Vagina (tissue), 2 donors: ENCODE measurements around the gene IPMK. TPM values are rescaled to one million over a fixed set of nuclear protein-coding genes. Genes with fewer than 3 reads are reported as not detected.

ENCODE experiments used
- DNase-seq, 2 donors: peaks; one replicate each; pipeline ENCODE4 v3.0.0-alpha.2; 2017; ENCODE audit errors: extremely low spot score in 2 of 2
- H3K27ac ChIP-seq: fragments of 200-600 bp; sonication (generic); one replicate; pipeline ENCODE4 v1.5.1; 2019
- H3K27me3 ChIP-seq: fragments of 200-600 bp; sonication (generic); one replicate; pipeline ENCODE4 v1.5.1; 2019
- H3K36me3 ChIP-seq, 2 donors: fragments of 200-600 bp; sonication (generic); one replicate each; pipeline ENCODE4 v1.5.1; 2017 to 2019
- H3K4me1 ChIP-seq: fragments of 200-600 bp; sonication (generic); one replicate; pipeline ENCODE4 v1.5.1; 2019
- H3K4me3 ChIP-seq, 2 donors: fragments of 200-600 bp; sonication (generic); 1 replicate in 1 of 2; 2 replicates in 1 of 2; pipeline ENCODE4 v1.5.1; 2016 to 2019
- H3K9me3 ChIP-seq: fragments of 200-600 bp; sonication (generic); one replicate; pipeline ENCODE4 v1.5.1; 2019
- POLR2A ChIP-seq, 2 donors: fragments of 450-650 bp; IDR thresholded peaks; one replicate each; pipeline ENCODE4 v1.6.1; 2017; ENCODE audit warnings: antibody characterized with exemption in 2 of 2, mild to moderate bottlenecking in 2 of 2, moderate library complexity in 2 of 2
- POLR2AphosphoS5 ChIP-seq, 2 donors: sonication (generic); formaldehyde crosslinking; IDR thresholded peaks; one replicate each; pipeline ENCODE4 v1.9.0; 2017; ENCODE audit warnings: antibody characterized with exemption in 2 of 2, mild to moderate bottlenecking in 2 of 2, low read depth in 1 of 2; ENCODE audit not compliant: insufficient read depth in 1 of 2
- intact Hi-C: fragments of 100-400 bp; cut with DNase I; formaldehyde crosslinking; loops from one replicate; pipeline ENCODE4 v1.15.1; 2023
- total RNA-seq: library from RNA; depleted of rRNA; stranded (reverse); fragments of >200 nt; gene quantifications from one replicate; pipeline ENCODE4 v1.2.3, GENCODE V29; 2016
- TF ChIP-seq, protein P1 (sequence below), 3 experiments: fragments of 450-650 bp in 2 of 3; fragments of 200-600 bp in 1 of 3; sonication (generic) in 1 of 3; IDR thresholded peaks; one replicate each; pipeline ENCODE4 v1.5.1; 2017 to 2019; ENCODE audit warnings: antibody characterized with exemption in 3 of 3, mild to moderate bottlenecking in 2 of 3, moderate library complexity in 2 of 3

IPMK gene
- total RNA-seq, 1 donor from 2014 or later: 6.1 TPM

DNA sequence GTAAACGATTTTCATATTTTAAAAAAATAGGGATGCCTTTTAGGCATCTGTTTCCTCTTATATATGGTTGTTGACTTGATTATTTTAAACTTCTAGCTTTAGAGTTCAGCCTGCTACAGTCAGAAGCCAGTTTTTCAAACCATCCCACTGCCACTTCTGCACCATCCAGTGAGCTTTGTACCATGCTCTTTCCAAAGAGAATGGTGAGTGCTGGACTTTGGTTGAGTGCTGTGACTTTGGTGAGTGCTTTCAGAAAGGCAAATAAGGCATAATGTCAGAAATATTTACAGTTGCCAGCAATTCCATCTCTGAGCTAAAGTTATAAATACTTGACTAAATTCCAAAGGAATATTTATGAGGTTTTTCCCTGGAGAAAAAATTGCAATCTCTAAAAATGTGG, 117.4 kb downstream of the IPMK start:
- TF ChIP-seq POLR2AphosphoS5 (IDR thresholded peaks at IDR 0.05; ENCODE audit: insufficient read depth in 1 of 2, low read depth in 1 of 2): no peak
- intact Hi-C loops: no loop called here
- no peak for DNase-seq
- Histone ChIP-seq H3K4me1 (no peaks in the 10 kb centered on the region), H3K27me3 (no peaks in the 10 kb centered on the region), H3K36me3 (no peaks in the 10 kb centered on the region), H3K4me3 (no peak overlapping the region), H3K27ac (no peak overlapping the region), H3K9me3 (no peaks in the 10 kb centered on the region)

DNA sequence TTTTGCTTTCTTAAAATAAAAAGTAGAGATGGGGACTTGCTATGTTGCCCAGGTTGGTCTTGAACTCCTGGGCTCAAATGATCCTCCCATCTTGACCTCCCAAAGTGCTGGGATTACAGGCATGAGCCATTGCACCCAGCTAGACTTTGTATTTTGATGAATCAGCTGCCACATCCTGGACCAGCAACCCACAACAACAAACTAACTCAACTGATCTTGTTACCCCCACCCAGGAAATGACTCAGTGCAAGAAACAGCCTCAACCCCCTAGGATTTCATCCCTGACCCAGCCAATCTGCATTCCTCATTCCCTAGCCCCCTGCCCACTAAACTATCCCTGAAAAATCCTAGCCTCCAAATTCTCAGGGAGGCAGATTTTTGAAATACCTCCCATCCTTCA, 123.8 kb downstream of the IPMK start:
- no peak for DNase-seq
- intact Hi-C loops: no loop called here
- no peak overlapping the region for H3K4me3 ChIP-seq
- H3K27me3 ChIP-seq: no peaks in the 10 kb centered on the region
- no peaks in the 10 kb centered on the region for H3K36me3 ChIP-seq
- no peaks in the 10 kb centered on the region for H3K4me1 ChIP-seq
- H3K27ac ChIP-seq: no peak overlapping the region
- TF ChIP-seq POLR2A (IDR thresholded peaks at IDR 0.05) (no peak), POLR2AphosphoS5 (IDR thresholded peaks at IDR 0.05; ENCODE audit: insufficient read depth in 1 of 2, low read depth in 1 of 2) (no peak)
- TF ChIP-seq, protein P1, sequence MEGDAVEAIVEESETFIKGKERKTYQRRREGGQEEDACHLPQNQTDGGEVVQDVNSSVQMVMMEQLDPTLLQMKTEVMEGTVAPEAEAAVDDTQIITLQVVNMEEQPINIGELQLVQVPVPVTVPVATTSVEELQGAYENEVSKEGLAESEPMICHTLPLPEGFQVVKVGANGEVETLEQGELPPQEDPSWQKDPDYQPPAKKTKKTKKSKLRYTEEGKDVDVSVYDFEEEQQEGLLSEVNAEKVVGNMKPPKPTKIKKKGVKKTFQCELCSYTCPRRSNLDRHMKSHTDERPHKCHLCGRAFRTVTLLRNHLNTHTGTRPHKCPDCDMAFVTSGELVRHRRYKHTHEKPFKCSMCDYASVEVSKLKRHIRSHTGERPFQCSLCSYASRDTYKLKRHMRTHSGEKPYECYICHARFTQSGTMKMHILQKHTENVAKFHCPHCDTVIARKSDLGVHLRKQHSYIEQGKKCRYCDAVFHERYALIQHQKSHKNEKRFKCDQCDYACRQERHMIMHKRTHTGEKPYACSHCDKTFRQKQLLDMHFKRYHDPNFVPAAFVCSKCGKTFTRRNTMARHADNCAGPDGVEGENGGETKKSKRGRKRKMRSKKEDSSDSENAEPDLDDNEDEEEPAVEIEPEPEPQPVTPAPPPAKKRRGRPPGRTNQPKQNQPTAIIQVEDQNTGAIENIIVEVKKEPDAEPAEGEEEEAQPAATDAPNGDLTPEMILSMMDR (IDR thresholded peaks at IDR 0.05): no peak
- H3K9me3 ChIP-seq: no peaks in the 10 kb centered on the region

Other genes with a start within 250 kb of the IPMK start
- gene CISD1, start 1.3 kb upstream of the IPMK start, total RNA-seq: 16.0 TPM
- gene UBE2D1, start 67.1 kb upstream of the IPMK start, total RNA-seq: 10.1 TPM
- 13.3 TPM for gene TFAM, start 117.5 kb upstream of the IPMK start, total RNA-seq
- 15.2 TPM for gene BICC1, start 245.0 kb upstream of the IPMK start, total RNA-seq